ENCODE measurements around the gene SYTL1.

SYTL1 gene

GRCh38 chr1:27392096-27392777, 50.4 kb downstream of the SYTL1 start, which contains the start of gene GPR3:
GPR3 (plus strand) TSS chr1:27392622; CDS start chr1:27393799, 1,177 bp downstream.
- H3K9me3 Mint-ChIP-seq, result no peaks in the 10 kb centered on the region
- H3K4me3 Mint-ChIP-seq, result peak within 1 kb of the TSS; percentile 81

GRCh38 chr1:27392778-27393635, 51.2 kb downstream of the SYTL1 start:
- Mint-ChIP-seq H3K4me3 (peak overlapping the region; percentile 81), H3K27ac (peak overlapping the region; percentile 70), H3K36me3 (ENCODE audit: low read depth) (no peaks in the 10 kb centered on the region), H3K9me3 (no peaks in the 10 kb centered on the region), H3K27me3 (no peaks in the 10 kb centered on the region), H3K4me1 (peaks cover 11% of the 10 kb centered on the region)
- DNase-seq, result peak; percentile 25
- no peak for ATAC-seq

More at GRCh38 chr1:27392096-27392777, 50.4 kb downstream of the SYTL1 start, which contains the start of gene GPR3:
- H3K27me3 Mint-ChIP-seq, result no peaks in the 10 kb centered on the region
- peak within 1 kb of the TSS; percentile 88 for H3K27ac Mint-ChIP-seq
- DNase-seq, result peak; percentile 95
- H3K4me1 Mint-ChIP-seq, result peaks cover 11% of the 10 kb centered on the region
- no peaks in the 10 kb centered on the region for H3K36me3 Mint-ChIP-seq (ENCODE audit: low read depth)
- peak; percentile 92 for ATAC-seq

- no peaks in the 10 kb centered on the region for H3K36me3 Mint-ChIP-seq (ENCODE audit: low read depth)
- H3K4me3 Mint-ChIP-seq, result peak overlapping the region; percentile 81
- H3K9me3 Mint-ChIP-seq, result no peaks in the 10 kb centered on the region
- H3K27ac Mint-ChIP-seq, result no peak overlapping the region
- DNase-seq, result no peak
- peaks cover 11% of the 10 kb centered on the region for H3K4me1 Mint-ChIP-seq
- no peak for ATAC-seq
- no peaks in the 10 kb centered on the region for H3K27me3 Mint-ChIP-seq
Observed at GRCh38 chr1:27393641-27394281, 51.9 kb downstream of the SYTL1 start.

GRCh38 chr1:27394282-27394658, 52.4 kb downstream of the SYTL1 start:
- Mint-ChIP-seq H3K27me3 (no peaks in the 10 kb centered on the region), H3K36me3 (ENCODE audit: low read depth) (no peaks in the 10 kb centered on the region), H3K4me3 (peak overlapping the region; percentile 39), H3K27ac (no peak overlapping the region), H3K4me1 (peaks cover 11% of the 10 kb centered on the region), H3K9me3 (no peaks in the 10 kb centered on the region)
- DNase-seq, result no peak
- ATAC-seq, result no peak

- peaks cover 11% of the 10 kb centered on the region for H3K4me1 Mint-ChIP-seq
- DNase-seq (no peak), ATAC-seq (no peak)
- H3K27ac Mint-ChIP-seq, result no peak overlapping the region
- no peaks in the 10 kb centered on the region for H3K9me3 Mint-ChIP-seq
- no peaks in the 10 kb centered on the region for H3K27me3 Mint-ChIP-seq
- no peak overlapping the region for H3K4me3 Mint-ChIP-seq
- no peaks in the 10 kb centered on the region for H3K36me3 Mint-ChIP-seq (ENCODE audit: low read depth)
Observed at GRCh38 chr1:27394925-27395324, 53.1 kb downstream of the SYTL1 start.

GRCh38 chr1:27395441-27396195, 53.8 kb downstream of the SYTL1 start:
- peaks cover 11% of the 10 kb centered on the region for H3K4me1 Mint-ChIP-seq
- no peaks in the 10 kb centered on the region for H3K9me3 Mint-ChIP-seq
- H3K27me3 Mint-ChIP-seq, result no peaks in the 10 kb centered on the region
- ATAC-seq (no peak), DNase-seq (peak; percentile 81)
- no peak overlapping the region for H3K4me3 Mint-ChIP-seq
- H3K27ac Mint-ChIP-seq, result no peak overlapping the region
- H3K36me3 Mint-ChIP-seq (ENCODE audit: low read depth), result no peaks in the 10 kb centered on the region

- H3K4me1 Mint-ChIP-seq, result peaks cover 6% of the 10 kb centered on the region
- no peak overlapping the region for H3K27ac Mint-ChIP-seq
- DNase-seq, result no peak
- no peaks in the 10 kb centered on the region for H3K36me3 Mint-ChIP-seq (ENCODE audit: low read depth)
- H3K27me3 Mint-ChIP-seq, result no peaks in the 10 kb centered on the region
- ATAC-seq, result no peak
- H3K9me3 Mint-ChIP-seq, result no peaks in the 10 kb centered on the region
- H3K4me3 Mint-ChIP-seq, result no peak overlapping the region
Observed at GRCh38 chr1:27397110-27397509, 55.3 kb downstream of the SYTL1 start.

- DNase-seq (no peak), ATAC-seq (no peak)
- Mint-ChIP-seq H3K27ac (no peak overlapping the region), H3K36me3 (ENCODE audit: low read depth) (no peaks in the 10 kb centered on the region), H3K4me3 (no peak overlapping the region), H3K4me1 (peaks cover 10% of the 10 kb centered on the region), H3K9me3 (no peaks in the 10 kb centered on the region), H3K27me3 (no peaks in the 10 kb centered on the region)
Observed at GRCh38 chr1:27397749-27398148, 55.9 kb downstream of the SYTL1 start.

GRCh38 chr1:27398405-27399149, 56.8 kb downstream of the SYTL1 start:
- ATAC-seq (no peak), DNase-seq (no peak)
- no peak overlapping the region for H3K27ac Mint-ChIP-seq
- no peaks in the 10 kb centered on the region for H3K36me3 Mint-ChIP-seq (ENCODE audit: low read depth)
- no peak overlapping the region for H3K4me3 Mint-ChIP-seq
- peaks cover 18% of the 10 kb centered on the region for H3K4me1 Mint-ChIP-seq
- H3K9me3 Mint-ChIP-seq, result no peaks in the 10 kb centered on the region
- no peaks in the 10 kb centered on the region for H3K27me3 Mint-ChIP-seq

GRCh38 chr1:27399251-27400025, 57.6 kb downstream of the SYTL1 start:
- Mint-ChIP-seq H3K4me3 (no peak overlapping the region), H3K27me3 (no peaks in the 10 kb centered on the region), H3K36me3 (ENCODE audit: low read depth) (no peaks in the 10 kb centered on the region), H3K4me1 (peaks cover 26% of the 10 kb centered on the region), H3K9me3 (no peaks in the 10 kb centered on the region), H3K27ac (no peak overlapping the region)
- ATAC-seq, result no peak
- DNase-seq, result no peak

- Mint-ChIP-seq H3K36me3 (ENCODE audit: low read depth) (no peaks in the 10 kb centered on the region), H3K4me3 (no peak overlapping the region), H3K4me1 (peaks cover 24% of the 10 kb centered on the region), H3K27me3 (no peaks in the 10 kb centered on the region), H3K9me3 (no peaks in the 10 kb centered on the region), H3K27ac (no peak overlapping the region)
- no peak for DNase-seq
- ATAC-seq, result no peak
Observed at GRCh38 chr1:27400082-27400962, 58.5 kb downstream of the SYTL1 start.

GRCh38 chr1:27400963-27401341, 59.1 kb downstream of the SYTL1 start:
- Mint-ChIP-seq H3K27ac (no peak overlapping the region), H3K4me1 (peaks cover 24% of the 10 kb centered on the region), H3K36me3 (ENCODE audit: low read depth) (no peaks in the 10 kb centered on the region), H3K4me3 (no peak overlapping the region), H3K27me3 (no peaks in the 10 kb centered on the region), H3K9me3 (no peaks in the 10 kb centered on the region)
- ATAC-seq, result no peak
- no peak for DNase-seq

All from activated naive CD8-positive, alpha-beta T cell treated with anti-CD3 and anti-CD28 coated beads, Interleukin-2, amount 50 U/mL, for 24 hours (primary cell).